ENCODE data around the gene SPIN1.
A peak's percentile ranks its signal among the peaks of the same experiment; 100 is the strongest.

Gene SPIN1

DNA sequence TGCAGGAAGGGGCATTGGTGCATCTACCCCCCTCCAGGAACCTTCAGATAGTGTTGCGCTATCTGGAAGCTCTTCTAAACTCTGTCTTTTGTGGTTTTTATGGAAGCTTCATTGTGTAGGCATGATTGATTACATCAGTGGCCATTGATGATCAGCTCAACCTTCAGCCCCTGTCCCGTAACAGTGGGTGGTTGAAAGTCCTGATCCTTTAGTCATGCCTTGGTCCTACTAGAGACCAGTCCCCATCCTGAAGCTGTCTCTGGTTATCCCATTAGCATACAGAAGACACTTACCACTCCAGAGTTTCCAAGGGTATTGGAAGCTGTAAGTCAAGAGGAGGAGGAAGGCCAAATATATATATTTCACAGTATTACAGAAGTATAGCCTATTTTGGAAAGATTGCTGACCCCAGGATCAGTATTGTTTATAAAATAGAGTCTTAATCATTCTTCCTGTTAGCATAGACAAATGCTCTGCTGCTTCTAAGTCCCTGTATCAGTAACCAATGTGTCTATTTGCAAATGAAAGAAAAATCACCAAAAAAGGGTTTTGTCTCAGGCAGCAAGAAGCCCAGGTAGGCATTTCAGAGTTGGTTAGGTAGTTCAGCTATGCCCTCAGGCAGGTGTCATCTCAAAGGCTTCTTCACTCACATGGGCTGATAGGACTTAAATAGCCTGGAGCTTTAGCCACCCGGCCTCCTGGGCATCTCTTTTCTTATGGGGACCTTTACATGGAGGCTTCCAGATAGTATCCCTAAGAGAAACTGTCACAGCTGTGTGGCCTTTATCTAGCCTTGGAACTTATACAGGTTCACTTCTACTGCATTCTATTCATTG lies 41.6 kb downstream of the SPIN1 start:
- no peak for DNase-seq (ENCODE audit: low read depth, low spot score)
- H3K27ac ChIP-seq, result no peak overlapping the region

GRCh38 chr9:88433583-88434255 lies 45.5 kb downstream of the SPIN1 start:
- no peak overlapping the region for H3K27ac ChIP-seq
- DNase-seq (ENCODE audit: low read depth, low spot score), result no peak

GRCh38 chr9:88435336-88435735 lies 47.1 kb downstream of the SPIN1 start:
- H3K27ac ChIP-seq, result no peak overlapping the region
- DNase-seq (ENCODE audit: low read depth, low spot score), result no peak

- DNase-seq (ENCODE audit: low read depth, low spot score), result no peak
Observed at GRCh38 chr9:88436379-88436778, 48.1 kb downstream of the SPIN1 start.

GRCh38 chr9:88437210-88438146 lies 49.2 kb downstream of the SPIN1 start:
- DNase-seq (ENCODE audit: low read depth, low spot score), result no peak
- H3K27ac ChIP-seq, result no peak overlapping the region

More at GRCh38 chr9:88436379-88436778, 48.1 kb downstream of the SPIN1 start:
- no peak overlapping the region for H3K27ac ChIP-seq

- no peak for DNase-seq (ENCODE audit: low read depth, low spot score)
- H3K27ac ChIP-seq, result no peak overlapping the region
Observed at GRCh38 chr9:88438811-88439210, 50.6 kb downstream of the SPIN1 start.

- peak overlapping the region; percentile 33 for H3K27ac ChIP-seq
- DNase-seq (ENCODE audit: low read depth, low spot score), result no peak
Observed at GRCh38 chr9:88441301-88442007, 53.2 kb downstream of the SPIN1 start.

DNA sequence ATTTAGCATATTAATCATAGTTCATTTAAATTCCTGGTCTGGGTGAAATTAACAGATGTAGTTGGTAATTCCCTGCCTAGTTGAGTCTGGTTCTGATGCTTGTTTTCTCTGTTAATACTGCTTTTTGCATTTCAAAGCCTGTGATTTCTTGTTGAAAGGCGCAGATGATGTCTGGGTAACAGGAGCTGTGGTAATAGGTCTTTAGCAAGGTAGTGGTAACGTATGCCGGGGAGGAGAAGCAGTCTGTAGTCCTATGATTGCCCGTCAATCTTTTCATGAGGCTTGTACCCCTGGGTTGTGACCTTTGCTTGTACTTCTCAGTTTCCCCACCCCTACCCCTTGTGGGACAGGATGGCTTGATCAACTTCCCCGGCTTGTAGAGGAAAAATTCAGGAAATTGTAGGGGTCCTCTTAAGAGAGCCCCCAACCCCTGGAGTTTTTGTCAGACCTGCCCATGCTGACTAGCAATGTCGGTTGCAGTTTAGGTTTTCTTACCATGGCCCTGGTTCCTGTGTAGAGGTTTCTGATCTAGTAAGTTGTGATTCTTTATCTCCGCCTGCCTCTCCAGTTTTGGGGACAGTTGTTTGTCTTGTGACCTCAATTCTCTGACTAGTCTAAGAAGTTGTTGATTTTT lies 55.4 kb downstream of the SPIN1 start:
- no peak overlapping the region for H3K27ac ChIP-seq
- DNase-seq (ENCODE audit: low read depth, low spot score), result no peak

DNA sequence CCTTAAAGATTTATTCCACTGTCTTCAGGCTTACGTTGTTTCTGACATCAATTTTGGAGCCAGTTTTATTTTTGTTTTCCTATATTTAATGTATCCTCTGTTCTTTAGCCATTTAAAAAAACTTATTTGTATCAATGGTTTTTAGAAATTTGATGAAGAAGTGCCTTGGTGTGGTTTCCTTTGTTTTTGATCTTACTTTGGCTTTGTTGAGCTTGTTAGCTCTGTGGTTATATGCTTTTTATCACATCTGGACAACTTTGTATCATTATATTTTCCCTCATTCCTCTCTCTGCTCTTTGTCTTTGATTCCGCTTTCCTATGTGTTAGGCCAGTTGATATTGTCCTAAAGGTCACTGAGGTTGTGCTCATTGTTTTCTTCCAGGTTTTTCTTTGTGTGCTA lies 58.5 kb downstream of the SPIN1 start:
- H3K27ac ChIP-seq, result no peak overlapping the region
- no peak for DNase-seq (ENCODE audit: low read depth, low spot score)

DNA sequence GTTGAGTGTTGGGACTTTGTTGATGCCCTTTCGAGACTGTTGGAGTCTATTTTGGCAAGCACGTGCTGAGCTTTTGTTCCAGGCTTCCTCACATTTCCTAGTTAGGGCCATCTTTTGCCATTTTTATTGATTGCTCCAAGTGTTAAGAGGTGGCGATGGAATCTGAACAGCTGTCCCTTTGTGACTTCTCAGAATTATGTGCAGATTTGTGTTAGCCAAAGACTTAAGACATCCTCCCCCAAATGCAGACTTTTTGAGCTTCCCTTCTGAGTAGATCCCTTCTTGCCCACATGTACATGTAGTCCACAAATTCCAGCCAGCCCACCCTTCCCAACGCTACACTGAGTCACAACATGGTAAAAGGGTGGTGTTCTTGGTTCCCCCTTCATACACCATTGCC lies 59.2 kb downstream of the SPIN1 start:
- no peak overlapping the region for H3K27ac ChIP-seq
- DNase-seq (ENCODE audit: low read depth, low spot score), result no peak

- no peak overlapping the region for H3K27ac ChIP-seq
- no peak for DNase-seq (ENCODE audit: low read depth, low spot score)
Observed at GRCh38 chr9:88451160-88451559, 62.9 kb downstream of the SPIN1 start.

- no peak overlapping the region for H3K27ac ChIP-seq
- no peak for DNase-seq (ENCODE audit: low read depth, low spot score)
Observed at GRCh38 chr9:88458716-88459465, 70.6 kb downstream of the SPIN1 start.

DNA sequence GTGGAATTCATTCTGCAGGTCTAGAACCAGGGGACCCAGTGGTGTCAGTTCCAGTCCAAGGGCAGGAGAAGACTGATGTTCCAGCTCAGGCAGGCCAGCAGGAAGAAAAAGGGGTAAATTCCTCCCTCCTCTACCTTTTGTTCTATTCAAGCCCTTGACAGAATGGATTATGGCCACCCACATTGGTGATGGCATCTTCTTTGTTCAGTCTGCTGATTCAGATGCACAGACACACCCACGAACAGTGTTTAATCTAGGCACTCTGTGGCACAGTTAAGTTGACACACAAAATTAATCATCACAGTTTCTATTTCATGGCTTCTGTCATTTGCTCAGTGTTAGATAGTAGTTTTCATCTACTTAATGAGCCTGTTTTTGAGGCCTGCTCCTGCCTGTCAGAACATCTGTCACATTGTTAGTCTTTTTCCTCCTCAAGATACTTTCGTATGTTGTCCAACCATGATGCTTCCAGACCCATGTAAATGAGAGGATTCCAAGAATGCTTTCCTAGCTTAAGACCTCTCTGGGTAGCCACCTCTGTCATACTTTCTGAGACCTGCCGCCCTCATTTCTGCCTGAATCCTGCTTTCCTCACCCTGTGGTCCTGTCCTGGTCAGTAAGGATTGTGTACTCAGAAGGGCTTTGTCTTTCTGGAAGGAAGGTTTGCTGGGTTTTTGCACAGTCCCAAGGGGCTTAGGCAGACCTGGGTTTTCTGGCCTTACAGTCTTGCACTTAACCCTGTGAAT lies 72.5 kb downstream of the SPIN1 start:
- DNase-seq (ENCODE audit: low read depth, low spot score), result peak; percentile 46
- H3K27ac ChIP-seq, result peak overlapping the region; percentile 73

DNA sequence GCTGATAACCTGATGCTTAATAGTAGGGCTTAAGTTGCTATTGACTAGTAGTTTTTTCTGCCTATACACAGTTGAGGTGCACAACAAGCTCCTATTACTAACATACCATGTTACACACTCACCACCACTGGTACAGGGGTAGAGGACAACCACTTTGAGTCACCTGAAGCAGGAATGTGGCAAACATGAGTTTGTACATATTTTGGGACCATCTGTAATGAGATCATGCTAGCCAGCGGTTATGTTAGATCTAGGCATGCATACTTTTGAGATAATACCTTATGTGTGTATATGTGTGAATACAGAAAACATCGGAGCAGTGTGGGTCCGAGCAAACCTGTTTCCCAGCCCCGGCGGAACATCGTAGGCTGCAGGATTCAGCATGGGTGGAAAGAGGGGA lies 73.9 kb downstream of the SPIN1 start:
- H3K27ac ChIP-seq, result peak overlapping the region; percentile 73
- peak; percentile 73 for DNase-seq (ENCODE audit: low read depth, low spot score)

DNA sequence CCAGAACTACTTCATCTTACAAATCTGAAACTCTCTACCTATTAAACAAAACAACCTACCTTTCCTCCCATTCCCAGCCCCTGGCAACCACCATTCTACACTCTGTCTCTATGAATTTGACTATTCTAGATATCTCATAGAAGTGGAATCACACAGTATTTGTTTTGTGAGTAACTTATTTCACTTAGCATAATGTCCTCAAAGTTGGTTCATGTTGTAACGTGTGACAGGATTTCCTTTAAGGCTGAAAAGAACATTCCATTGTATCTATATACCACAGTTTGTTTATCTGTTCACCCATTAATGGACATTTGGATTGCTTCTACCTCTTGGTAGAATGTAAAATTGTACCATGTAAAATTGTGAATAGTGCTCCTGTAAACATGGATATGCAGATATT lies 76.6 kb downstream of the SPIN1 start:
- peak; percentile 18 for DNase-seq (ENCODE audit: low read depth, low spot score)
- peak overlapping the region; percentile 73 for H3K27ac ChIP-seq

DNA sequence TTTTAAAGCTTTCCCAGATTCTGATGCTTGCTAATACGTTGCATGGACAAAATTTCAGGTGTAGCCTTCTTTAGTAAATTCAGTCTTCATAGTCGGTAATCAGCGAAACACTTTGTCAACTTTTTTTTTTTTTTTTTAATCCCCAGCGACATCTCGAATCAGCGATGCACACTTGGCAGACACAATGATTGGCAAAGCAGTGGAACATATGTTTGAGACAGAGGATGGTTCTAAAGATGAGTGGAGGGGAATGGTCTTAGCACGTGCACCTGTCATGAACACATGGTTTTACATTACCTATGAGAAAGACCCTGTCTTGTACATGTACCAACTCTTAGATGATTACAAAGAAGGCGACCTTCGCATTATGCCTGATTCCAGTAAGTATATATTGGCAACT lies 80.0 kb downstream of the SPIN1 start:
- DNase-seq (ENCODE audit: low read depth, low spot score), result no peak

DNA sequence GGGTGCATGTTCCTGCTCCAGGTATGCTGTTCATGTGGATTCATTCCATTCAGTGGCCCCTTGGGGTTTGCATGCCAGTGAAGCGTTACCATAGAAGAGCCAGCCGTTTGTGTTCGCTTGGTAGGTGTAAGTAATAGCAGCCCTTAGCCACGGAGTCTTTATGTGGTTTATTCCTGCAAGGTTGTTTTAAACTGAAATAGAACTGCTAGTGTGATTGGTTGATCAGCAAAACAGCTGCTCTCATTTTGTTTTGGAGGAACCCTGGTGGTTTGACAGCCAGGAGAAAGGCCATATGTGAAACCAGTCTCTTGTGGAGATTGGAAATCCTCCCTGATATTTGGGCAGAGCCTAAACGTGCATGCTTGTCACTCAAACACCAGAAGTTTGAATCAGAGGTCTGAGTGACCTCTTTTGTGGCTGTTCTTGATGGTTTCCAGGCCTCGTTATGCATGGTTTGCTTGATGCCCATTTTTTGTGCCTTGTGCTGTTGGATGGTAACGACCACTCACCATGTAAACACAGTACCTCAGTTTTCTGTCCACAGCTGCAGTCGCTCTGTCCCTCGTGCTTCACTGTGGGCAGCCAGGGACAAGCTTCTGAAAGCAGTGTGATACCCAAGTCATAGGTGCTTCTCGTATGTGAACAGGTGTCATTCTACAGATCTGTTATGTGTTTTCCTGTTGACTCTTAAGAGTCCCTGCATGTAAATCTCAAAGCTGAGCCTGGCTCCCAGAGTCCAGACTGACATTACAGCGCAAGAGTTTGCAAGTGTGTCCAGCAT lies 88.4 kb downstream of the SPIN1 start:
- DNase-seq (ENCODE audit: low read depth, low spot score), result no peak
- peak overlapping the region; percentile 46 for H3K27ac ChIP-seq

More for the DNA sequence above, 80.0 kb downstream of the SPIN1 start:
- no peak overlapping the region for H3K27ac ChIP-seq
